NCI-H82 (cell line): ENCODE results near the gene KCNH4.
A peak's percentile ranks its signal among the peaks of the same experiment; 100 is the strongest.
"Not testable (repeated sequence)": the region's sequence is repeated elsewhere in the genome, so short reads cannot be mapped to it uniquely, and the experiment has no call there.

Experiments
- DNase-seq: peaks from one replicate; lab custom pipeline; 2025; lab: John Stamatoyannopoulos, UW

KCNH4 gene

GRCh38 chr17:42178817-42179216 lies 2.1 kb downstream of the KCNH4 start:
- DNase-seq = no peak

- no peak for DNase-seq
These were observed 3.3 kb downstream of the KCNH4 start for GRCh38 chr17:42177684-42178083.

GRCh38 chr17:42174126-42174783 lies 6.7 kb downstream of the KCNH4 start:
- DNase-seq = no peak

- DNase-seq = no peak
These were observed 9.1 kb downstream of the KCNH4 start for GRCh38 chr17:42171831-42172230.

GRCh38 chr17:42169351-42169750 lies 11.6 kb downstream of the KCNH4 start:
- DNase-seq = no peak

- no peak for DNase-seq
These were observed 13.1 kb downstream of the KCNH4 start for GRCh38 chr17:42167807-42168206.

- no peak for DNase-seq
These were observed 14.7 kb downstream of the KCNH4 start for GRCh38 chr17:42166196-42166763.

GRCh38 chr17:42165751-42166150 lies 15.2 kb downstream of the KCNH4 start:
- DNase-seq = no peak

GRCh38 chr17:42163696-42164407 lies 17.1 kb downstream of the KCNH4 start:
- no peak for DNase-seq

- DNase-seq = peak; percentile 67
These were observed 17.8 kb downstream of the KCNH4 start for GRCh38 chr17:42163113-42163512.

GRCh38 chr17:42160531-42160910 lies 20.4 kb downstream of the KCNH4 start:
- no peak for DNase-seq

GRCh38 chr17:42159796-42160530 lies 21.0 kb downstream of the KCNH4 start:
- DNase-seq = no peak

- DNase-seq = no peak
These were observed 25.3 kb downstream of the KCNH4 start for GRCh38 chr17:42155614-42156045.

- peak; percentile 48 for DNase-seq
These were observed 26.8 kb downstream of the KCNH4 start for GRCh38 chr17:42153919-42154742.

- DNase-seq = no peak
These were observed 33.9 kb downstream of the KCNH4 start for GRCh38 chr17:42146911-42147607.

GRCh38 chr17:42143138-42143537 lies 37.8 kb downstream of the KCNH4 start:
- not testable (repeated sequence) for DNase-seq

GRCh38 chr17:42142371-42142896 lies 38.5 kb downstream of the KCNH4 start:
- DNase-seq = no peak

- no peak for DNase-seq
These were observed 39.6 kb downstream of the KCNH4 start for GRCh38 chr17:42141382-42141781.

- DNase-seq = not testable (repeated sequence)
These were observed 40.3 kb downstream of the KCNH4 start for GRCh38 chr17:42140690-42141089.

GRCh38 chr17:42138749-42139492 lies 42.0 kb downstream of the KCNH4 start:
- DNase-seq = no peak
